ENCODE measurements around the gene TDRD1.

DNA sequence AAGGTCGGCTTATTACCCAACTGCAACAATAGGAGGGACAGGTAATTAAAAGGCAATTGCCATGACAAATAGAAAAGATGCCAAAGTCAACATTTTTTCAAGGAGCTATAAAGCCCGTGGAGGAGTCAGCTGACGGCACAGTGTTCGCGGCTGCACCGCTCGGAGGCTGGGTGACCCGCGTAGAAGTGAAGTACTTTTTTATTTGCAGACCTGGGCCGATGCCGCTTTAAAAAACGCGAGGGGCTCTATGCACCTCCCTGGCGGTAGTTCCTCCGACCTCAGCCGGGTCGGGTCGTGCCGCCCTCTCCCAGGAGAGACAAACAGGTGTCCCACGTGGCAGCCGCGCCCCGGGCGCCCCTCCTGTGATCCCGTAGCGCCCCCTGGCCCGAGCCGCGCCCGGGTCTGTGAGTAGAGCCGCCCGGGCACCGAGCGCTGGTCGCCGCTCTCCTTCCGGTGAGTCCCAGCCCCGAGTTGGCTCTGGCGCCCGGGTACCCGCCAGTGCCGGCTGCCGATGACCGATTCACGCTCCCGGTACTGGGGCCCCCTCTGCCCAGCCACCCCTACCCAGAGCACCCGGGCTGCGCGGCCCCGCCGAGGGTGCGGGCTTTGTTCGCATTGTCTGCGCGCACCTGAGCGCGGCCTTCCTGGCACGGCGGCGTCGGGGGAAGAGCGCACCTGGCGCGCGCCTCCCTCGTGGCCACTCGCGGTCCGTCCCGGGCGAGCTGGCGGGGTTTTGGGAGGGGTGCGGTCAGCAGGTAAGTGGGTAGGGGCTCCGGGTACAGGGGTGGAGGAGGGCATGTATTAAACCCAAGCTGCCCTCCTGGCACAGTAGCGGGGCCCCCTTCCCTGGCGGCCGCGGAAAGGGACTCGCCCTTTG lies 60.2 kb downstream of the TDRD1 start, which contains the start of gene VWA2:
- peak; percentile 4 for TF ChIP-seq EZH2 (IDR thresholded peaks at IDR 0.05; ENCODE audit: borderline replicate concordance, insufficient read depth, low read length, poor library complexity, severe bottlenecking)
- no peak for TF ChIP-seq SMC3 (conservative IDR thresholded peaks at IDR 0.05; ENCODE audit: poor library complexity)
- peak; percentile 30 for TF ChIP-seq CTCF (IDR thresholded peaks at IDR 0.05; ENCODE audit: poor library complexity, severe bottlenecking)
- no peak for TF ChIP-seq MXI1 (conservative IDR thresholded peaks at IDR 0.05; ENCODE audit: poor library complexity, severe bottlenecking)
- no peak for TF ChIP-seq POLR2AphosphoS5 (IDR thresholded peaks at IDR 0.05)
- TF ChIP-seq, protein P1, sequence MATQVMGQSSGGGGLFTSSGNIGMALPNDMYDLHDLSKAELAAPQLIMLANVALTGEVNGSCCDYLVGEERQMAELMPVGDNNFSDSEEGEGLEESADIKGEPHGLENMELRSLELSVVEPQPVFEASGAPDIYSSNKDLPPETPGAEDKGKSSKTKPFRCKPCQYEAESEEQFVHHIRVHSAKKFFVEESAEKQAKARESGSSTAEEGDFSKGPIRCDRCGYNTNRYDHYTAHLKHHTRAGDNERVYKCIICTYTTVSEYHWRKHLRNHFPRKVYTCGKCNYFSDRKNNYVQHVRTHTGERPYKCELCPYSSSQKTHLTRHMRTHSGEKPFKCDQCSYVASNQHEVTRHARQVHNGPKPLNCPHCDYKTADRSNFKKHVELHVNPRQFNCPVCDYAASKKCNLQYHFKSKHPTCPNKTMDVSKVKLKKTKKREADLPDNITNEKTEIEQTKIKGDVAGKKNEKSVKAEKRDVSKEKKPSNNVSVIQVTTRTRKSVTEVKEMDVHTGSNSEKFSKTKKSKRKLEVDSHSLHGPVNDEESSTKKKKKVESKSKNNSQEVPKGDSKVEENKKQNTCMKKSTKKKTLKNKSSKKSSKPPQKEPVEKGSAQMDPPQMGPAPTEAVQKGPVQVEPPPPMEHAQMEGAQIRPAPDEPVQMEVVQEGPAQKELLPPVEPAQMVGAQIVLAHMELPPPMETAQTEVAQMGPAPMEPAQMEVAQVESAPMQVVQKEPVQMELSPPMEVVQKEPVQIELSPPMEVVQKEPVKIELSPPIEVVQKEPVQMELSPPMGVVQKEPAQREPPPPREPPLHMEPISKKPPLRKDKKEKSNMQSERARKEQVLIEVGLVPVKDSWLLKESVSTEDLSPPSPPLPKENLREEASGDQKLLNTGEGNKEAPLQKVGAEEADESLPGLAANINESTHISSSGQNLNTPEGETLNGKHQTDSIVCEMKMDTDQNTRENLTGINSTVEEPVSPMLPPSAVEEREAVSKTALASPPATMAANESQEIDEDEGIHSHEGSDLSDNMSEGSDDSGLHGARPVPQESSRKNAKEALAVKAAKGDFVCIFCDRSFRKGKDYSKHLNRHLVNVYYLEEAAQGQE (IDR thresholded peaks at IDR 0.05; ENCODE audit: borderline replicate concordance) = no peak
